GM18502 (cell line): ENCODE measurements around the gene LARP1.
"Not testable (repeated sequence)": the region's sequence is repeated elsewhere in the genome, so short reads cannot be mapped to it uniquely, and the experiment has no call there.

Source experiments
- ATAC-seq: cut with Tn5 transposase; IDR thresholded peaks from one replicate; pipeline ENCODE4 v1.9.1; 2021; ENCODE audit warnings: mild to moderate bottlenecking; ENCODE audit not compliant: unreplicated experiment, poor library complexity

Gene LARP1

DNA sequence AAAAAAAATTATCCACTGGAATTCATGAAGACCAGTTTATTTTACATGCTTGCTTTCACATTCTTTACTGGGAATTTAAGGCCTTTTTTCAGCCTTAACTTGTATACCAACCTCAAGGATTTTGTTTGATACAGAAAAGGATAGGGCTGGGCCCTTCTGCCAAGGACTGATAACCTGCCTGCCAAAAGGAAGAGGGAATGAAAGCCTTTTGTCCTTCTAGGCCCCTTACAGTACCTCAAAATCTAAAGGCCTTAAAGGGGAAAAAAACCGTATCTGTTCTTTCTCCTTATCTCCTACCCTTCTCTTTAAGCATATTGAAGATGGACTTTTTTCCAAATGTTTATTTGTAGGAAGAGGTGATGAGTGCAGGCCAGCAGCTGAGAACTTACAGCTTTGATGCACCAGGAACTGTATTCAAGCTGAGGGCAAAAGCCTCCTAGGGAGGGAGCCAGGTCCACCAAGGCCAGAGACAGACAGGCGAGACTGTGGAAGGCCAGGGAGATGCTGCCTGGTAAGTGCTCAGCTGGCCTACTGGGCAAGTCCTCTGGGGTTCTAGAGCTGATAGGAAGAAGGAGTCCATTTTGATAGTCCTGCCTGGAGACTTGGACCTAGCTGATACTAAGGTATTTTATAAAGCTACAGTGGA is 63.4 kb downstream of the LARP1 start:
- no peak for ATAC-seq

- ATAC-seq: no peak
Observed at GRCh38 chr5:154819546-154819945, 64.4 kb downstream of the LARP1 start.

DNA sequence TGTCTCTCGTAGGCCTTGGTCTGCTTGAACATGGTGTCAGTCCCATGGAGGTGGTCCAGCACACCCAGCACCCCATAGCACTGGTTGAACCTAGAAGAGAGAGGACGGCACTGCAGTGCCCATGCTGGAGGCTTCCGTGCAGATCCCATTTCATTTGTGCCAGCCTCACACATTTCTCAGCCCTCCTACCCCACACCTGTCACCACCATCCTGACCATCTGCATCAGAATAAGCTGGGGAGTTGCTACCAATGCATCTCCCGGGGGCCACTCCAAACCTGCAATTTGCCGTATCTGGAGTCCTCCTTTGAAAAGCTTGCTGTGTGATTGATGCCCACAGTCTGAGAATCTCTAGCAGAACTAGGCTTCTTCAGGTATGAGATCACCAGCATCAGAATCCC is 65.2 kb downstream of the LARP1 start:
- ATAC-seq: no peak

- ATAC-seq: not testable (repeated sequence)
Observed at GRCh38 chr5:154822896-154823295, 67.7 kb downstream of the LARP1 start.

DNA sequence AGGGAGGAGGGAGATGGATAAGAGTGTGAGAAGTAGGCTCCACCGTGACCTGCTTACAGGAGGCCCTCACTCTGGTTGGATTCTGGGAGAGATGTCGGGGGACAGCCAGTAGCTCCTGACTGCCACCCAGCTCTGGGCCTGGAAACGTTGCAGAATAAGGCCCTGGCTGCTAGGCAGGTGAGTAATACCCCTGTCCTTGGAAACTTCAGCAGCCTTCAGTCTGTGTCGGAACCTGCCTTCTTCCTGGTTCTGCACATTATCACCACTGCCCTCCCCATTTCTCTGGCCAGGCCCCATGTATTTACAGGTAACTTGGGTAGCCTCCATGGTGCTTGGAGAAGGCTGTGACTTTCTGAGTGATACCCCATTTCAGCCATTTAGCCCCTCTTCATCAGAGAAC is 68.4 kb downstream of the LARP1 start:
- ATAC-seq: no peak

GRCh38 chr5:154824070-154824469 is 68.9 kb downstream of the LARP1 start:
- ATAC-seq: no peak

DNA sequence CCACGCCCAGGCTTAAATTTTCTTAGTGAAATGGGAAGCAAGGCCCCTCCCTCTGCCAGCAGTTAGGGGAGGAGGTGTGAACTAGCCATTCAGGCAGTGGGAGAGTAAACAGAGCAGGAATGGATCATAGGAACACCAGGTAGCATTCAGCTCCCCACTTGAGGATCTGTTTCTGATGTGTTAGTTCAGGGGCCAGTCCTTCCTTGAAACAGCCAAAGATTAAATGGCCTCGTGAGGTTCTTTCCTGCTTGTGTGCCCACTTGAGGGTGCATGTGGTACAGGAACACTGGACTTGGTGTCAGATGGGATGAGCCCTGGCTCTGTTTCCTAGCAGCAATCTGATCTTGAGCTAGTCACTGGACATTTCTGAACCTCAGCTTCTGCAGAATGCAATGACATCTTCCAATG is 74.0 kb downstream of the LARP1 start:
- ATAC-seq: no peak

DNA sequence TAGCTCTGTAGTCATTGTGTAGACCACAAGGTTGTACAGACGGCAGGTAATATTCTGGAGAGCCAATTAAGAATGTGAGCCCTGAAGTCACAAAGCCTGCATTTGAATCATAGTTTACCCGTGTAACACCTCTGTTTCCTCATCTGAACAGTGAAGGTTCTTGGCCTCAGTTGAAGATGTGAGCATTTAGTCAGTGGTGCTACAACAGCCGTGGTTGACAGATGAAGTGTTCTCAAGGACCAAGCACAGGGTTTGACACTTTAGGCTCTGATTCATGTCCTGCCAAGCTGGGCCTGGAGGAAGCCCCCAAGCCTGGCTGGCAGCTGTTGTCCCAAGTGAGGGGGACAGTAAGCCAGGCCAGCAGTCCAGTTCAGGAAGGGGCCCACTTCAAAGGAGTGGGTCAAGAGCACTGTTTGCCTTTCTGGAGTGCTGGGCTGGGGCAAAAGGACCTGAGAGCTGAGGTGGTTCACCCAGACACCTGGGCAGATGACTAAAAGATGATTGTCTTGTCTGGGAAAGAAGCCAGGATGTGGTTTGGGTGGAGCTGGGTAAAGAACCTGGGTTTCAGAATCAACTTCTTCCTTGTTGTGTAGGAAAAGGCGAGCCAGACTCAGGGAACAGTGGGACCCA is 74.5 kb downstream of the LARP1 start:
- no peak for ATAC-seq

DNA sequence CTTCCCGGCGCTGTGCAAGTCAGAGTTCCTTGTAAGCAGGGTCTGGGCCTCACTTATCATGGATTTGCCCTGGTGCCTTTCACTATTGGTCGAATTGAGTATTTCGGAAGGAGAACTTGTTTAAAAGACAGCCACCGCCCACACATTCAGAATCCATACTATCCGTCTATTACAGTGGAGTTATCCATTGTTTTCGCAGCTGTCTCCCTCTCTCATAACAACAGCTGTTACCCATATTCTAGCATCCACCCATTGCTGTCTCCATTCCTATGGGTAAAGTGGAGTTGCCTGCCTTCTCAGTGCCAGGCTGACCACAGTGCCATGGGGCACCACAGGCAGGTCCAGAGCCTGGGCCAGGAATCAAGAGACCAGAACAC is 75.0 kb downstream of the LARP1 start:
- no peak for ATAC-seq

DNA sequence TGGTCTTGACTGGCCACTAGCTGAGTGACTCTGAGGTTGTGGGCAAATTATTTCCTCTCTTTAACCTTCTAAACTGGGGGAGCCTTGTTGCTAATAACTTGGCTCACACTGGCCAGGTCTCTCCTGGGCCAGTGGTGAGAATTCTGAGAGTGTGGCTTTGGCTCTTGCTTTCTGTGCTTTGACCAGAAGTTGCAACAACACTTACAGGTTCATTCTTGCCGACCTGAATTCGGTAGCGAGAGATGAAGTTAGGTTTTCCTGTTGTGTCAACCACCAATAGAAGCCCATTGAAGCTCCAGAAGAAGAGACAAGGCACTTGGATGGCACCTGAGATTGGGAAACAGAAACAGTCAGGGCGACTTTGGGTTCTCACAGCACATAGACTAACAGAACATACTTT is 75.4 kb downstream of the LARP1 start:
- no peak for ATAC-seq

DNA sequence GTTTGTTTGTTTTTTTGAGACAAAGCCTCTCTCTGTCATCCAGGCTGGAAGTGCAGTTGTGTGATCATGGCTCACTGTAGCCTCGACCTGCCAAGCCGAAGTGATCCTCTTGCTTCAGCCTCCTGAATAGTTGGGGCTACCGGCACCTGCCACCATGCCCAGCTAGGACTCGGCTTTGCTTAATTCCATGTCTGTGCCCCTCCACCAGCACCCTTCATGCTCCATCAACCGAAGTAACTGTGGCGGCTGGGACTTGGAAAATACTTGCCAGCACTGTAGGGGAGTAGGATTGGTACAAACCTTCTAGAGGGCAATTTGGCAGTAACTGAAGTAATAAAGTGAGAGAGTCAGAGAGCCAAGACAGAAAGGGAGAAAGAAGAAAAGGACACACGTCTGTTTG is 76.3 kb downstream of the LARP1 start:
- ATAC-seq: no peak

GRCh38 chr5:154832804-154833203 is 77.6 kb downstream of the LARP1 start:
- ATAC-seq: not testable (repeated sequence)

- no peak for ATAC-seq
Observed at GRCh38 chr5:154834053-154834452, 78.9 kb downstream of the LARP1 start.

- ATAC-seq: not testable (repeated sequence)
Observed at GRCh38 chr5:154835701-154836052, 80.5 kb downstream of the LARP1 start.

DNA sequence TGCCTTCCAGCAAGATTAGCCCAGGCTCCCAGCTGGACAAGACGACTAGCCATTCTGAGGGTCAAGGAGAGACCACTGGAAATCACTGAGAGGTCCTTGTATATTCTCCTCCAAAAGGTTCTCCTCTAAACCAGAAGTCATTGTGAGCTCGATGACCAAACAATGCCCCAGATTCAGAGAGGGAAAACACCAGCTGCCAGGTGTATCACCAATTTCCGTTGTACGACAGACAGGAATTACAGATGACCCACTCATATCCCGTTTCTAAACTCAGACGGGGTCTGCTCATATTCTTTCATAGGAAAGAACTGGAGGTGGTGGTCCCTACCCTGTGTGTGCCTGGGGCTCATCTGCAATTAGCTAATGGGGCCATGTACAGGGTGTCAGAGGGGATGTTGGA is 81.0 kb downstream of the LARP1 start:
- ATAC-seq: no peak

GRCh38 chr5:154837009-154837901 is 82.1 kb downstream of the LARP1 start:
- ATAC-seq: no peak

- ATAC-seq: no peak
Observed at GRCh38 chr5:154840435-154841272, 85.5 kb downstream of the LARP1 start.

DNA sequence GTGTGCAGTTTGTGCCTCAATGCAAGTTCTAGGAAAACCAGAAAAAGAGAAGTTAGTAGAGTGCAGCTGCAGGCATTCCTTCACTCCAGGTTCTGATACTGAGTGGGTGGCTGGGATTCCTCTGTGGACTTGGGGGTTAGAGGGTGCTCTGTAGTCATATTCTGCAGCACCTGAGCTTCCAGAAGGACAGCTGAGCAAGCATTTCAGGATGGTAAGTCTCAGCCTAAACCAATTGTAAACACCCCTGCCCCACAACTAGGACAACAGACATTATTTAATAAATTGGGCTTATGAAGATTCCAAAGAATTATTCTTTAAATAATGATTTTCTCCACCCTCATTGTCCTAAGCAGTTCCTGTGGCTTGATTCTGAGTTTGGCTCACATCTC is 86.1 kb downstream of the LARP1 start:
- no peak for ATAC-seq

GRCh38 chr5:154842689-154843530 is 87.7 kb downstream of the LARP1 start:
- no peak for ATAC-seq

GRCh38 chr5:154844809-154845208 is 89.6 kb downstream of the LARP1 start:
- no peak for ATAC-seq
